ENCODE data around the gene ZFHX3.

The ZFHX3 gene

GRCh38 chr16:72910381-72910780 is 137.5 kb downstream of the ZFHX3 start:
- Histone ChIP-seq H3K4me1 (ENCODE audit: insufficient read depth, low read length) (peaks cover 5% of the 10 kb centered on the region), H3K9me3 (ENCODE audit: low read length) (no peaks in the 10 kb centered on the region), H3K27me3 (ENCODE audit: control insufficient read depth in 1 of 2, insufficient read depth in 2 of 2, low read length in 2 of 2) (no peaks in the 10 kb centered on the region), H3K27ac (ENCODE audit: low read depth, low read length) (no peak overlapping the region), H3K4me3 (ENCODE audit: low read depth in 1 of 2, low read length in 2 of 2) (no peak overlapping the region), H3K36me3 (ENCODE audit: insufficient read depth, low read length) (no peaks in the 10 kb centered on the region), H3K9ac (ENCODE audit: low read length) (no peak overlapping the region)

- no peaks in the 10 kb centered on the region for H3K27me3 ChIP-seq (ENCODE audit: control insufficient read depth in 1 of 2, insufficient read depth in 2 of 2, low read length in 2 of 2)
- no peak overlapping the region for H3K4me3 ChIP-seq (ENCODE audit: low read depth in 1 of 2, low read length in 2 of 2)
- H3K36me3 ChIP-seq (ENCODE audit: insufficient read depth, low read length), result no peaks in the 10 kb centered on the region
- H3K4me1 ChIP-seq (ENCODE audit: insufficient read depth, low read length), result peaks cover 2% of the 10 kb centered on the region
- H3K27ac ChIP-seq (ENCODE audit: low read depth, low read length), result no peak overlapping the region
- H3K9me3 ChIP-seq (ENCODE audit: low read length), result no peaks in the 10 kb centered on the region
- H3K9ac ChIP-seq (ENCODE audit: low read length), result no peak overlapping the region
These were observed 138.7 kb downstream of the ZFHX3 start for GRCh38 chr16:72909196-72909595.

- Histone ChIP-seq H3K9ac (ENCODE audit: low read length) (no peak overlapping the region), H3K27me3 (ENCODE audit: control insufficient read depth in 1 of 2, insufficient read depth in 2 of 2, low read length in 2 of 2) (no peaks in the 10 kb centered on the region), H3K4me1 (ENCODE audit: insufficient read depth, low read length) (no peaks in the 10 kb centered on the region), H3K9me3 (ENCODE audit: low read length) (no peaks in the 10 kb centered on the region), H3K4me3 (ENCODE audit: low read depth in 1 of 2, low read length in 2 of 2) (no peak overlapping the region), H3K36me3 (ENCODE audit: insufficient read depth, low read length) (no peaks in the 10 kb centered on the region), H3K27ac (ENCODE audit: low read depth, low read length) (no peak overlapping the region)
These were observed 139.4 kb downstream of the ZFHX3 start for GRCh38 chr16:72908362-72909167.

GRCh38 chr16:72905581-72905980 is 142.3 kb downstream of the ZFHX3 start:
- H3K9ac ChIP-seq (ENCODE audit: low read length), result no peak overlapping the region
- H3K27me3 ChIP-seq (ENCODE audit: control insufficient read depth in 1 of 2, insufficient read depth in 2 of 2, low read length in 2 of 2), result no peaks in the 10 kb centered on the region
- H3K27ac ChIP-seq (ENCODE audit: low read depth, low read length), result no peak overlapping the region
- H3K36me3 ChIP-seq (ENCODE audit: insufficient read depth, low read length), result no peaks in the 10 kb centered on the region
- H3K4me1 ChIP-seq (ENCODE audit: insufficient read depth, low read length), result no peaks in the 10 kb centered on the region
- no peak overlapping the region for H3K4me3 ChIP-seq (ENCODE audit: low read depth in 1 of 2, low read length in 2 of 2)
- no peaks in the 10 kb centered on the region for H3K9me3 ChIP-seq (ENCODE audit: low read length)

GRCh38 chr16:72903176-72903575 is 144.8 kb downstream of the ZFHX3 start:
- Histone ChIP-seq H3K4me3 (ENCODE audit: low read depth in 1 of 2, low read length in 2 of 2) (no peak overlapping the region), H3K9ac (ENCODE audit: low read length) (no peak overlapping the region), H3K27me3 (ENCODE audit: control insufficient read depth in 1 of 2, insufficient read depth in 2 of 2, low read length in 2 of 2) (no peaks in the 10 kb centered on the region), H3K9me3 (ENCODE audit: low read length) (no peaks in the 10 kb centered on the region), H3K36me3 (ENCODE audit: insufficient read depth, low read length) (no peaks in the 10 kb centered on the region), H3K4me1 (ENCODE audit: insufficient read depth, low read length) (no peaks in the 10 kb centered on the region), H3K27ac (ENCODE audit: low read depth, low read length) (no peak overlapping the region)

GRCh38 chr16:72902206-72902605 is 145.7 kb downstream of the ZFHX3 start:
- Histone ChIP-seq H3K9ac (ENCODE audit: low read length) (no peak overlapping the region), H3K36me3 (ENCODE audit: insufficient read depth, low read length) (no peaks in the 10 kb centered on the region), H3K4me3 (ENCODE audit: low read depth in 1 of 2, low read length in 2 of 2) (no peak overlapping the region), H3K9me3 (ENCODE audit: low read length) (no peaks in the 10 kb centered on the region), H3K27me3 (ENCODE audit: control insufficient read depth in 1 of 2, insufficient read depth in 2 of 2, low read length in 2 of 2) (no peaks in the 10 kb centered on the region), H3K27ac (ENCODE audit: low read depth, low read length) (no peak overlapping the region), H3K4me1 (ENCODE audit: insufficient read depth, low read length) (no peaks in the 10 kb centered on the region)

- Histone ChIP-seq H3K4me1 (ENCODE audit: insufficient read depth, low read length) (no peaks in the 10 kb centered on the region), H3K9ac (ENCODE audit: low read length) (no peak overlapping the region), H3K9me3 (ENCODE audit: low read length) (no peaks in the 10 kb centered on the region), H3K4me3 (ENCODE audit: low read depth in 1 of 2, low read length in 2 of 2) (no peak overlapping the region), H3K27ac (ENCODE audit: low read depth, low read length) (no peak overlapping the region), H3K27me3 (ENCODE audit: control insufficient read depth in 1 of 2, insufficient read depth in 2 of 2, low read length in 2 of 2) (no peaks in the 10 kb centered on the region), H3K36me3 (ENCODE audit: insufficient read depth, low read length) (no peaks in the 10 kb centered on the region)
These were observed 146.8 kb downstream of the ZFHX3 start for GRCh38 chr16:72901000-72901627.

- Histone ChIP-seq H3K27ac (ENCODE audit: low read depth, low read length) (no peak overlapping the region), H3K4me3 (ENCODE audit: low read depth in 1 of 2, low read length in 2 of 2) (no peak overlapping the region), H3K9me3 (ENCODE audit: low read length) (no peaks in the 10 kb centered on the region), H3K27me3 (ENCODE audit: control insufficient read depth in 1 of 2, insufficient read depth in 2 of 2, low read length in 2 of 2) (no peaks in the 10 kb centered on the region), H3K4me1 (ENCODE audit: insufficient read depth, low read length) (peaks cover 6% of the 10 kb centered on the region), H3K9ac (ENCODE audit: low read length) (no peak overlapping the region), H3K36me3 (ENCODE audit: insufficient read depth, low read length) (no peaks in the 10 kb centered on the region)
These were observed 149.6 kb downstream of the ZFHX3 start for GRCh38 chr16:72898216-72898825.

- no peak overlapping the region for H3K4me3 ChIP-seq (ENCODE audit: low read depth in 1 of 2, low read length in 2 of 2)
- H3K4me1 ChIP-seq (ENCODE audit: insufficient read depth, low read length), result peaks cover 6% of the 10 kb centered on the region
- H3K27ac ChIP-seq (ENCODE audit: low read depth, low read length), result no peak overlapping the region
- no peaks in the 10 kb centered on the region for H3K9me3 ChIP-seq (ENCODE audit: low read length)
- no peak overlapping the region for H3K9ac ChIP-seq (ENCODE audit: low read length)
- H3K36me3 ChIP-seq (ENCODE audit: insufficient read depth, low read length), result no peaks in the 10 kb centered on the region
- H3K27me3 ChIP-seq (ENCODE audit: control insufficient read depth in 1 of 2, insufficient read depth in 2 of 2, low read length in 2 of 2), result no peaks in the 10 kb centered on the region
These were observed 150.2 kb downstream of the ZFHX3 start for GRCh38 chr16:72897707-72898106.

- Histone ChIP-seq H3K9me3 (ENCODE audit: low read length) (no peaks in the 10 kb centered on the region), H3K27me3 (ENCODE audit: control insufficient read depth in 1 of 2, insufficient read depth in 2 of 2, low read length in 2 of 2) (no peaks in the 10 kb centered on the region), H3K9ac (ENCODE audit: low read length) (no peak overlapping the region), H3K27ac (ENCODE audit: low read depth, low read length) (no peak overlapping the region), H3K4me3 (ENCODE audit: low read depth in 1 of 2, low read length in 2 of 2) (no peak overlapping the region), H3K36me3 (ENCODE audit: insufficient read depth, low read length) (no peaks in the 10 kb centered on the region), H3K4me1 (ENCODE audit: insufficient read depth, low read length) (peaks cover 6% of the 10 kb centered on the region)
These were observed 151.3 kb downstream of the ZFHX3 start for GRCh38 chr16:72896485-72897118.

- Histone ChIP-seq H3K9ac (ENCODE audit: low read length) (no peak overlapping the region), H3K9me3 (ENCODE audit: low read length) (no peaks in the 10 kb centered on the region), H3K27ac (ENCODE audit: low read depth, low read length) (no peak overlapping the region), H3K27me3 (ENCODE audit: control insufficient read depth in 1 of 2, insufficient read depth in 2 of 2, low read length in 2 of 2) (no peaks in the 10 kb centered on the region), H3K4me3 (ENCODE audit: low read depth in 1 of 2, low read length in 2 of 2) (no peak overlapping the region), H3K36me3 (ENCODE audit: insufficient read depth, low read length) (no peaks in the 10 kb centered on the region), H3K4me1 (ENCODE audit: insufficient read depth, low read length) (peaks cover 6% of the 10 kb centered on the region)
These were observed 152.0 kb downstream of the ZFHX3 start for GRCh38 chr16:72895951-72896350.
